ENCODE data around the gene PGAP2. TPM values are rescaled to one million over a fixed set of nuclear protein-coding genes. Genes with fewer than 3 reads are reported as not detected.

The PGAP2 gene
- total and polyA plus RNA-seq, 2 of the 13 experiments (the other 11 are each of a cell fraction or from before 2014, with no cell fraction given): 21.5 to 47.8 TPM

- TF ChIP-seq TBX3 (IDR thresholded peaks at IDR 0.05; ENCODE audit: borderline replicate concordance) (no peak), ZNF605 (CRISPR knock-in tag; IDR thresholded peaks at IDR 0.05) (no peak), ZNF772 (CRISPR knock-in tag; IDR thresholded peaks at IDR 0.05) (no peak), TP53 (CRISPR knock-in tag; conservative IDR thresholded peaks at IDR 0.05) (no peak), HMG20A (CRISPR knock-in tag; IDR thresholded peaks at IDR 0.05; ENCODE audit: borderline replicate concordance) (no peak), ZNF557 (CRISPR knock-in tag; IDR thresholded peaks at IDR 0.05) (0 out of 2 replicates have a peak, but pooled peaks have one; percentile 12), ARID2 (CRISPR knock-in tag; IDR thresholded peaks at IDR 0.05; ENCODE audit: borderline replicate concordance) (0 out of 2 replicates have a peak, but pooled peaks have one; percentile 47), NBN (conservative IDR thresholded peaks at IDR 0.05) (no peak), FOSL2 (CRISPR knock-in tag; IDR thresholded peaks at IDR 0.05) (0 out of 2 replicates have a peak, but pooled peaks have one; percentile 8), NR2F6 (IDR thresholded peaks at IDR 0.05) (no peak), NR2F6 (CRISPR knock-in tag; IDR thresholded peaks at IDR 0.05) (no peak), RAD51 (IDR thresholded peaks at IDR 0.05; ENCODE audit: borderline replicate concordance) (no peak), ZNF333 (CRISPR knock-in tag; IDR thresholded peaks at IDR 0.05; ENCODE audit: borderline replicate concordance) (no peak), ZFP41 (CRISPR knock-in tag; IDR thresholded peaks at IDR 0.05; ENCODE audit: borderline replicate concordance) (no peak), ZNF646 (CRISPR knock-in tag; IDR thresholded peaks at IDR 0.05) (no peak)
- TF ChIP-seq, protein P1, sequence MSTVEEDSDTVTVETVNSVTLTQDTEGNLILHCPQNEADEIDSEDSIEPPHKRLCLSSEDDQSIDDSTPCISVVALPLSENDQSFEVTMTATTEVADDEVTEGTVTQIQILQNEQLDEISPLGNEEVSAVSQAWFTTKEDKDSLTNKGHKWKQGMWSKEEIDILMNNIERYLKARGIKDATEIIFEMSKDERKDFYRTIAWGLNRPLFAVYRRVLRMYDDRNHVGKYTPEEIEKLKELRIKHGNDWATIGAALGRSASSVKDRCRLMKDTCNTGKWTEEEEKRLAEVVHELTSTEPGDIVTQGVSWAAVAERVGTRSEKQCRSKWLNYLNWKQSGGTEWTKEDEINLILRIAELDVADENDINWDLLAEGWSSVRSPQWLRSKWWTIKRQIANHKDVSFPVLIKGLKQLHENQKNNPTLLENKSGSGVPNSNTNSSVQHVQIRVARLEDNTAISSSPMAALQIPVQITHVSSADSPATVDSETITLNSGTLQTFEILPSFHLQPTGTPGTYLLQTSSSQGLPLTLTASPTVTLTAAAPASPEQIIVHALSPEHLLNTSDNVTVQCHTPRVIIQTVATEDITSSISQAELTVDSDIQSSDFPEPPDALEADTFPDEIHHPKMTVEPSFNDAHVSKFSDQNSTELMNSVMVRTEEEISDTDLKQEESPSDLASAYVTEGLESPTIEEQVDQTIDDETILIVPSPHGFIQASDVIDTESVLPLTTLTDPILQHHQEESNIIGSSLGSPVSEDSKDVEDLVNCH (CRISPR knock-in tag; IDR thresholded peaks at IDR 0.05): no peak
- TF ChIP-seq, protein P2, sequence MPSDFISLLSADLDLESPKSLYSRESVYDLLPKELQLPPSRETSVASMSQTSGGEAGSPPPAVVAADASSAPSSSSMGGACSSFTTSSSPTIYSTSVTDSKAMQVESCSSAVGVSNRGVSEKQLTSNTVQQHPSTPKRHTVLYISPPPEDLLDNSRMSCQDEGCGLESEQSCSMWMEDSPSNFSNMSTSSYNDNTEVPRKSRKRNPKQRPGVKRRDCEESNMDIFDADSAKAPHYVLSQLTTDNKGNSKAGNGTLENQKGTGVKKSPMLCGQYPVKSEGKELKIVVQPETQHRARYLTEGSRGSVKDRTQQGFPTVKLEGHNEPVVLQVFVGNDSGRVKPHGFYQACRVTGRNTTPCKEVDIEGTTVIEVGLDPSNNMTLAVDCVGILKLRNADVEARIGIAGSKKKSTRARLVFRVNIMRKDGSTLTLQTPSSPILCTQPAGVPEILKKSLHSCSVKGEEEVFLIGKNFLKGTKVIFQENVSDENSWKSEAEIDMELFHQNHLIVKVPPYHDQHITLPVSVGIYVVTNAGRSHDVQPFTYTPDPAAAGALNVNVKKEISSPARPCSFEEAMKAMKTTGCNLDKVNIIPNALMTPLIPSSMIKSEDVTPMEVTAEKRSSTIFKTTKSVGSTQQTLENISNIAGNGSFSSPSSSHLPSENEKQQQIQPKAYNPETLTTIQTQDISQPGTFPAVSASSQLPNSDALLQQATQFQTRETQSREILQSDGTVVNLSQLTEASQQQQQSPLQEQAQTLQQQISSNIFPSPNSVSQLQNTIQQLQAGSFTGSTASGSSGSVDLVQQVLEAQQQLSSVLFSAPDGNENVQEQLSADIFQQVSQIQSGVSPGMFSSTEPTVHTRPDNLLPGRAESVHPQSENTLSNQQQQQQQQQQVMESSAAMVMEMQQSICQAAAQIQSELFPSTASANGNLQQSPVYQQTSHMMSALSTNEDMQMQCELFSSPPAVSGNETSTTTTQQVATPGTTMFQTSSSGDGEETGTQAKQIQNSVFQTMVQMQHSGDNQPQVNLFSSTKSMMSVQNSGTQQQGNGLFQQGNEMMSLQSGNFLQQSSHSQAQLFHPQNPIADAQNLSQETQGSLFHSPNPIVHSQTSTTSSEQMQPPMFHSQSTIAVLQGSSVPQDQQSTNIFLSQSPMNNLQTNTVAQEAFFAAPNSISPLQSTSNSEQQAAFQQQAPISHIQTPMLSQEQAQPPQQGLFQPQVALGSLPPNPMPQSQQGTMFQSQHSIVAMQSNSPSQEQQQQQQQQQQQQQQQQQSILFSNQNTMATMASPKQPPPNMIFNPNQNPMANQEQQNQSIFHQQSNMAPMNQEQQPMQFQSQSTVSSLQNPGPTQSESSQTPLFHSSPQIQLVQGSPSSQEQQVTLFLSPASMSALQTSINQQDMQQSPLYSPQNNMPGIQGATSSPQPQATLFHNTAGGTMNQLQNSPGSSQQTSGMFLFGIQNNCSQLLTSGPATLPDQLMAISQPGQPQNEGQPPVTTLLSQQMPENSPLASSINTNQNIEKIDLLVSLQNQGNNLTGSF (CRISPR knock-in tag; IDR thresholded peaks at IDR 0.05): no peak
These were observed 57.2 kb downstream of the PGAP2 start (continued) for GRCh38 chr11:3865388-3866193.

Measured in HepG2 (cell line).